ENCODE measurements around the gene RNF39. TPM values are rescaled to one million over a fixed set of nuclear protein-coding genes. Genes with fewer than 3 reads are reported as not detected.

The RNF39 gene
- total and polyA plus RNA-seq, 2 of the 13 experiments (the other 11 are each of a cell fraction or from before 2014, with no cell fraction given), result 0.13 to 1.8 TPM

- TF ChIP-seq ZBTB40 (IDR thresholded peaks at IDR 0.05) (no peak), ZBTB40 (CRISPR knock-in tag; IDR thresholded peaks at IDR 0.05) (peak; percentile 77), LBX2 (CRISPR knock-in tag; IDR thresholded peaks at IDR 0.05; ENCODE audit: borderline replicate concordance) (no peak), MED1 (CRISPR knock-in tag; IDR thresholded peaks at IDR 0.05) (peak; percentile 90), ATF6 (CRISPR knock-in tag; conservative IDR thresholded peaks at IDR 0.05) (0 out of 2 replicates have a peak, but pooled peaks have one; percentile 58), MTA1 (CRISPR knock-in tag; IDR thresholded peaks at IDR 0.05; ENCODE audit: borderline replicate concordance) (peak; percentile 77), ZNF44 (CRISPR knock-in tag; IDR thresholded peaks at IDR 0.05) (no peak), FUBP1 (CRISPR knock-in tag; IDR thresholded peaks at IDR 0.05; ENCODE audit: borderline replicate concordance) (0 out of 2 replicates have a peak, but pooled peaks have one; percentile 37), ARNT2 (CRISPR knock-in tag; IDR thresholded peaks at IDR 0.05; ENCODE audit: low read depth) (peak; percentile 65; the same call in 1 of the 2 replicates), SOX5 (CRISPR knock-in tag; IDR thresholded peaks at IDR 0.05; ENCODE audit: borderline replicate concordance) (peak; percentile 91; the same call in 1 of the 2 replicates), ZNF577 (CRISPR knock-in tag; IDR thresholded peaks at IDR 0.05; ENCODE audit: borderline replicate concordance, low read depth) (no peak), HNRNPH1 (optimal IDR thresholded peaks at IDR 0.05; ENCODE audit: low read depth, low read length) (no peak), KLF16 (CRISPR knock-in tag; IDR thresholded peaks at IDR 0.05) (peak in 1 of 2 experiments; percentile 79; a peak in 1 of 4 replicates), SALL1 (CRISPR knock-in tag; IDR thresholded peaks at IDR 0.05) (peak; percentile 93; the same call in 1 of the 2 replicates)
These were observed 25.2 kb upstream of the RNF39 start (continued) for GRCh38 chr6:30100585-30101443.

Measured in HepG2 (cell line).